BLaER1 treated with 17β-estradiol and CSF1 and Interleukin-3, amounts not matched to agents 10 nM and 100 nM (cell line): ENCODE data around the gene DIP2C.
"Not testable (repeated sequence)": the region's sequence is repeated elsewhere in the genome, so short reads cannot be mapped to it uniquely, and the experiment has no call there.

Experiments
- H3K27ac ChIP-seq, 11 experiments: shearing (Covaris generic); formaldehyde crosslinking; 2 replicates each; pipeline ENCODE4 v1.8.1; 2022
- H3K27me3 ChIP-seq, 11 experiments: shearing (Covaris generic); formaldehyde crosslinking; 2 replicates each; pipeline ENCODE4 v1.8.1; 2022
- H3K36me3 ChIP-seq, 11 experiments: shearing (Covaris generic); formaldehyde crosslinking; 2 replicates each; pipeline ENCODE4 v1.8.1; 2022
- H3K4me1 ChIP-seq, 10 experiments: shearing (Covaris generic); formaldehyde crosslinking; 2 replicates each; pipeline ENCODE4 v1.8.1; 2022
- H3K4me2 ChIP-seq, 11 experiments: shearing (Covaris generic); formaldehyde crosslinking; 2 replicates each; pipeline ENCODE4 v1.8.1; 2022
- H3K4me3 ChIP-seq, 10 experiments: shearing (Covaris generic); formaldehyde crosslinking; 2 replicates each; pipeline ENCODE4 v1.8.1; 2022
- H3K9ac ChIP-seq, 11 experiments: shearing (Covaris generic); formaldehyde crosslinking; 2 replicates each; pipeline ENCODE4 v1.8.1; 2022
- H3K9me3 ChIP-seq, 11 experiments: shearing (Covaris generic); formaldehyde crosslinking; replicated peaks in 1 of 11; 2 replicates each; pipeline ENCODE4 v1.8.1; 2022
- H4K20me1 ChIP-seq, 11 experiments: shearing (Covaris generic); formaldehyde crosslinking; 2 replicates each; pipeline ENCODE4 v1.8.1; 2022
- Cebpa-rat ChIP-seq, 11 experiments: shearing (Covaris generic); IDR thresholded peaks; 2 replicates each; pipeline ENCODE4 v1.8.1; 2022

The DIP2C gene

DNA sequence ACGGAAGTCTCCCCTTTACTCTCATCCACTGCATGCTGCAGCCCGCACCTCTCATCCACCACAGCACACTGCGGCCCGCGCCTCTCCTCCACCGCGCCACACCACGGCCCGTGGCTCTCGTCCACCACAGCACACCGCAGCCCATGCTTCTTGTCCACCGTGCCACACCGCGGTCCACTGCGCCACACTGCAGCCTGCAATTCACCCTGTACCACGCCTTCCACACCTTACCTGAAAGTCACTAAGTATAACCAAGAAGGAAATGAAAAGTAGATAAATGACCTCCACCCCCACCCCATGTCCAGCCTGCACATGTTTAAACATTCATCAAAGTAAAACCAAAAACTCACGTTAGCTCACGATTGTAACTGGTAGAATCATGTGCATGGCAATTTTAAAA is 176.1 kb downstream of the DIP2C start:
- H3K4me1 ChIP-seq = peaks cover 5 to 73% (median 43%) of the 10 kb centered on the region in 10 experiments; a peak in 18 of 20 replicates
- no peak overlapping the region for H3K9ac ChIP-seq
- peaks cover 0 to 7% (median 0%) of the 10 kb centered on the region in 11 experiments; a peak in 1 of 22 replicates for H3K36me3 ChIP-seq
- no peak overlapping the region for H3K27ac ChIP-seq
- H4K20me1 ChIP-seq = peaks cover 0 to 94% (median 70%) of the 10 kb centered on the region in 11 experiments; a peak in 17 of 22 replicates
- no peaks in the 10 kb centered on the region for H3K9me3 ChIP-seq
- H3K27me3 ChIP-seq = peaks cover 0 to 54% (median 22%) of the 10 kb centered on the region in 11 experiments; a peak in 16 of 22 replicates
- no peak for TF ChIP-seq Cebpa-rat (IDR thresholded peaks at IDR 0.05)
- peak overlapping the region in 6 of 11 experiments; percentile 32 to 86 (median 74); a peak in 10 of 22 replicates for H3K4me2 ChIP-seq
- no peak overlapping the region for H3K4me3 ChIP-seq

DNA sequence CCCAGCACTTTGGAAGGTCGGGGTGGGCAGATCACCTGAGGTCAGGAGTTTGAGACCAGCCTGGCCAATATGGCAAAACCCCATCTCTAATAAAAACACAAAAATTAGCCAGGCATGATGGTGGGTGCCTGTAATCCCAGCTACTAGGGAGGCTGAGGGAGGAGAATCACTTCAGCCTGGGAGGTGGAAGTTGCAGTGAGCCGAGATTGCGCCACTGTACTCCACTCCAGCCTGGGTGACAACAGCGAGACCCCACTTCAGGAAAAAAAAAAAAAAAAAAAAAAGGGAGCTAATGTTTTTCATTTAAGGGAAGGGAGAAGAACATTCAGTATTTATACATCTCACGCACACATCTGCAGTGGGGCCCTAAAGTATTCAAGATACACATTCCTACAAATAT is 176.8 kb downstream of the DIP2C start:
- H3K27ac ChIP-seq = not testable (repeated sequence)
- Histone ChIP-seq H3K4me1 (peaks cover 5 to 69% (median 43%) of the 10 kb centered on the region in 10 experiments; a peak in 18 of 20 replicates), H3K4me2 (peak overlapping the region in 2 of 11 experiments; percentile 29 to 46; a peak in 2 of 22 replicates)

DNA sequence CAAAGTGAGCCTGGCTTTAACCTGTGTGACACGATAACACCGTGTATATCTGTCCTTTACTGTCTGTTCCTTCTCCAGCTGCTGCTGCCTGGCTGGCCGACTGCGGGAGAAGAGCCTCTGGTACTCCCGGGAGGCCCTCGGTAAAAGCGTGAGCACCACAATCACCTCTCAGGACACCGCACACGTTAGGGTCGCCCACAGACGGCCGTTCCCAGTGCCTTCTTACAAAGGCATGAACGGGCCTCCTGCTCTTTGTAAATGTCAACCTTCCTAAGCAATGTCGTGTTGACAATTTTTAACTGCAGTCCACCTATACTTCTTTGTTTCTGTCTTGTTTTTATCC is 177.6 kb downstream of the DIP2C start:
- Histone ChIP-seq H3K27me3 (peaks cover 0 to 48% (median 22%) of the 10 kb centered on the region in 11 experiments; a peak in 16 of 22 replicates), H3K36me3 (peaks cover 0 to 15% (median 0%) of the 10 kb centered on the region in 11 experiments; a peak in 2 of 22 replicates), H3K4me2 (peak overlapping the region in 6 of 11 experiments; percentile 9 to 56 (median 34); a peak in 9 of 22 replicates), H3K4me1 (peaks cover 5 to 64% (median 43%) of the 10 kb centered on the region in 10 experiments; a peak in 18 of 20 replicates), H3K27ac (no peak overlapping the region), H3K4me3 (no peak overlapping the region), H3K9me3 (no peaks in the 10 kb centered on the region), H4K20me1 (peaks cover 0 to 94% (median 65%) of the 10 kb centered on the region in 11 experiments; a peak in 17 of 22 replicates), H3K9ac (no peak overlapping the region)
- TF ChIP-seq Cebpa-rat (IDR thresholded peaks at IDR 0.05) = no peak

More for the DNA sequence above, 176.8 kb downstream of the DIP2C start:
- H3K9me3 ChIP-seq, H3K36me3 ChIP-seq, H3K9ac ChIP-seq, H3K4me3 ChIP-seq: not testable (repeated sequence)
- H4K20me1 ChIP-seq = peaks cover 0 to 94% (median 63%) of the 10 kb centered on the region in 11 experiments; a peak in 17 of 22 replicates
- H3K27me3 ChIP-seq = peaks cover 0 to 48% (median 22%) of the 10 kb centered on the region in 11 experiments; a peak in 16 of 22 replicates

DNA sequence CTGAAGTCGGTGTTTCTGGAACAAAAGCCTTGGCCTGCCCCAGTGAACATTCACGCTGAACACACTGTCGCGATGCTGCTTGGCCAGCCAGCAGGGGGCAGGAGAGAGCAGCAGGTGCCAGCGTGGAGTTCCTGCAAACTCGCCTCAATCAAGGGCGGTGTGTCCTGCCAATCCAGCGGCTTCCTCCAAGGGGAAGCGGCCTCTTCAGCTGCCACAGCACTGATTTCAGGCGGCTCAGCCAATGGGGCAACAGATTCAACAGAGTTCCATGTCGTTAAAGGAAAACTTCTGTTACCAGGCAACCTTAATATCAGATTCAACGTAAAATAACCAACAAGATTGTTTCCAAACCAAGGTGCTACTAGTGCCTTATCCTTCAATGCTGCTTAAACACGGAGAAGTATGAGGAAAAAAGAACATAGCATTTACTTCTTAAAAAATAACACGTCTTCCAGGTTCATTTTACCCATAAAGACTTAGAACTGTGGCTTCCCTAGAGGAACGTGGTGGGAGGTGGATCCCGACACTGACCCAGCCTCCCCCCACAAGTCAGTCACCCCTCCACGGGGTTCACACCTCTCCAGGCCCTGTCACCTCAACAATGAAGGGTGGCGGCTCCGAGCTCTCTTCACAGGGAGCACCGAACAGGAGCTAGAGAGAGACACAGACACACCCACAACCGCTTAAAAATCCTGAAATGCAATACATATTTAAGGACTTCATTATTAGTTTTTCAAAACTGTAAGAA is 178.2 kb downstream of the DIP2C start:
- no peak overlapping the region for H3K27ac ChIP-seq
- H3K4me2 ChIP-seq = peak overlapping the region in 8 of 11 experiments; percentile 7 to 56 (median 27); a peak in 14 of 22 replicates
- H3K9me3 ChIP-seq = no peaks in the 10 kb centered on the region
- H3K4me1 ChIP-seq = peaks cover 5 to 70% (median 49%) of the 10 kb centered on the region in 10 experiments; a peak in 18 of 20 replicates
- no peak overlapping the region for H3K4me3 ChIP-seq
- H3K36me3 ChIP-seq = peaks cover 0 to 17% (median 0%) of the 10 kb centered on the region in 11 experiments; a peak in 2 of 22 replicates
- peaks cover 0 to 48% (median 22%) of the 10 kb centered on the region in 11 experiments; a peak in 16 of 22 replicates for H3K27me3 ChIP-seq
- peaks cover 0 to 98% (median 66%) of the 10 kb centered on the region in 11 experiments; a peak in 17 of 22 replicates for H4K20me1 ChIP-seq
- no peak for TF ChIP-seq Cebpa-rat (IDR thresholded peaks at IDR 0.05)
- no peak overlapping the region for H3K9ac ChIP-seq

DNA sequence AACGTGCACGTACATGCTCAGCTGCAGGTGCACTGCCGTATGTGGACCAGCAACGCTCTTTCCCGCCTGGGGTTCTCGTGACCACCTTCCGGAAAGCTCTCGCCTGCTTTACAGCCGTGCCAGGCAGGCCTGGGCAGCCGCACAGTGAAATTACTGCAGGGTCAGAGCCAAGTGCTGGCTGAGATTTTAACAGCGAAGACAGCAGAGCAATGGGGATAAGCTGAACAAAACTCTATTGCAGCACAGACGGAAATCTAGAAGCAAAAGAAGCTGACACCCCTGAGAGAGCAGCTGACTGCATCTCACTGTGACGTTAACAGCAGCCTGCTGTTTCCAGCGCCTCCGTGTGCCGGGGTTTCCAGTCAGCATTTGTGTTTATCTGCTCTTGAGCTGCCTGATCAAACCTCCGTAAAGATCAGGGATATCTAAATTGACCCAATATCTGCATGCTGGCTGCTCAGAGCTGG is 179.0 kb downstream of the DIP2C start:
- Histone ChIP-seq H3K36me3 (peaks cover 0 to 17% (median 0%) of the 10 kb centered on the region in 11 experiments; a peak in 2 of 22 replicates), H3K27me3 (peaks cover 0 to 42% (median 22%) of the 10 kb centered on the region in 11 experiments; a peak in 16 of 22 replicates), H3K9me3 (no peaks in the 10 kb centered on the region), H3K9ac (no peak overlapping the region), H3K4me2 (peak overlapping the region in 8 of 11 experiments; percentile 8 to 56 (median 27); a peak in 12 of 22 replicates), H3K27ac (no peak overlapping the region), H3K4me1 (peaks cover 2 to 71% (median 50%) of the 10 kb centered on the region in 10 experiments; a peak in 18 of 20 replicates), H4K20me1 (peaks cover 0 to 100% (median 63%) of the 10 kb centered on the region in 11 experiments; a peak in 18 of 22 replicates), H3K4me3 (no peak overlapping the region)
- TF ChIP-seq Cebpa-rat (IDR thresholded peaks at IDR 0.05) = no peak

DNA sequence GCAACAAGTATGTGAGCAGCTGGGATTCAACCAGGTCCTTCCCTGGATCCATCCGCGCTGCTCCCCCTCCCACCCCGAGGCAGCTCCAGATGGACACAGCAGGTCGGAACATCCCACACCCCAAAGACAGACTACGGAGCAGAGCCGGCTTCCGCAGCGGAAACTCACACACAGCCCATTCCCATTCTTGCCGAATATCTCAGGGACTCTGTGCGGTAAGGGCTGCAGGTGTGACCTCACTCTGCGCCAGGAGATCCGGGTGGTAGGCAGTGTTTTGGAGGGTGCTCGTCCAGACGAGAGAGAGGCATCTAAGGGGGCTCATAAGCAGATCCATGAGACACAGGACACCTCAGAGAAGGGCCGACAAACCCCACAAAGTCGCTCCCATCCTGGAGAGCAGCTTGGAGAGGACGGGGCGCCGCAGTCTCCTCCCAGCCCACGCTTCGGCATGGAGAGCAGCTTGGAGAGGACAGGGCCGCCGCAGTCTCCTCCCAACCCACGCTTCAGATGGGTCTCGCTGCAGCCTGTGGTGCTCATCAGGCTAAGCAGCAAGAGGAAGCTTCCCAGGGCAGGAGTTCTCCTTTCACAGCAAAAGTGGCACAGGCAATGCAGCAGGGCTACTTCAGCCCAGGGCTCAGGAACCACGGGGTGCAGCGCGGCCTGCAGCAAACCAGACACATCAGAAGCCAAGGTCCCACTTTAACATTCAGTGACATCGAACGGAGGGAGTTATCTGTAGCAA is 179.9 kb downstream of the DIP2C start:
- Histone ChIP-seq H4K20me1 (peaks cover 0 to 100% (median 64%) of the 10 kb centered on the region in 11 experiments; a peak in 18 of 22 replicates), H3K36me3 (peaks cover 0 to 17% (median 0%) of the 10 kb centered on the region in 11 experiments; a peak in 2 of 22 replicates), H3K4me3 (no peak overlapping the region), H3K27me3 (peaks cover 0 to 36% (median 21%) of the 10 kb centered on the region in 11 experiments; a peak in 16 of 22 replicates), H3K4me1 (peaks cover 0 to 71% (median 45%) of the 10 kb centered on the region in 10 experiments; a peak in 16 of 20 replicates), H3K9me3 (no peaks in the 10 kb centered on the region), H3K4me2 (peak overlapping the region in 4 of 11 experiments; percentile 25 to 56 (median 35); a peak in 4 of 22 replicates), H3K9ac (no peak overlapping the region), H3K27ac (no peak overlapping the region)
- TF ChIP-seq Cebpa-rat (IDR thresholded peaks at IDR 0.05) = no peak

DNA sequence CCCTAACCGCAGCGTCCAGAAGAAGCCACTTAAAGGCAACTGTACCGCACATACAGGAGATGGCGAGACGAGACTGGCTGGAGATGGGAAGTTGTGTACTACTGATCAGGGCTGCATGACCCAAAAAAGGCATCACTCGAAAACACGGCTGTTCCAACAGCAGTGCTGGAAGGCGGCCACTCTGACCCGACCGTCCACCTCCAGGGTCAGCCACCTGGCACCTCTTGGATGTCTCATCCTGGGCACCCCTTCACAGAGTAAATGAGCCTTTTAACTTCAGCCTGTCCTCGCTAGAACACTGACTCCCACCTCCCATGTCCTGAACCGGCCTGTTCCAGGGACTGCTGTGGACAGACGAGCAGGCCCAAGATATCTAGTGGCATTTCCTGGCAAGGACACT is 180.7 kb downstream of the DIP2C start:
- H3K9me3 ChIP-seq = no peaks in the 10 kb centered on the region
- peaks cover 0 to 69% (median 37%) of the 10 kb centered on the region in 10 experiments; a peak in 16 of 20 replicates for H3K4me1 ChIP-seq
- no peak overlapping the region for H3K27ac ChIP-seq
- H3K36me3 ChIP-seq = peaks cover 0 to 17% (median 0%) of the 10 kb centered on the region in 11 experiments; a peak in 2 of 22 replicates
- H3K9ac ChIP-seq = no peak overlapping the region
- H4K20me1 ChIP-seq = peaks cover 0 to 100% (median 59%) of the 10 kb centered on the region in 11 experiments; a peak in 18 of 22 replicates
- H3K27me3 ChIP-seq = peaks cover 0 to 28% (median 15%) of the 10 kb centered on the region in 11 experiments; a peak in 15 of 22 replicates
- H3K4me2 ChIP-seq = no peak overlapping the region
- no peak for TF ChIP-seq Cebpa-rat (IDR thresholded peaks at IDR 0.05)
- no peak overlapping the region for H3K4me3 ChIP-seq

DNA sequence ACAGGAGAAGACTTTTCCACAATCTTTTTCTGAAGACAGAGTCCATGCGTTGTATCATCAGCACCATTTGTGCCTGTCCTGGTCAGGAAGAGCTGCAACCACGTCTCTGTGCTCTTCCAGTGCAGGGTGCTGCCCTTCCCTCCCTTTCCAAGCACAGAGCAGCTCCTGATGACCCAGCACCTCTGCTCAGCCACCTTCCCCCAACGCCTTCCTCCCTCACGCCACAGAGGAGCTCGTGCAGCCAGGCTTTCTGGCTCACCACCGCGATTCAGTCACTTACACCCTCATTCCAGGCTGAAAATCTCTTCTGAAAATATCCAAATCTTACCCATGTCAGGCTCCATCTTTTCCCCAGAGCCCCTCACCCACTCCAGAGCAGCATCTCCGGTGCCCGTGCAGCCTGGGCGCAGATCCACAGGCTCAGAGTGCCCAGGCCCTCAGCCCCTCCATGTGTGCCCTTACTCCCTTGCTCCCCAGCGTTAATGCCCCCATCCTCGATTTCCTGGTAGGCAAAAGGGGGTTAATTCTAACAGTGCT is 181.5 kb downstream of the DIP2C start:
- H3K4me3 ChIP-seq = no peak overlapping the region
- no peak for TF ChIP-seq Cebpa-rat (IDR thresholded peaks at IDR 0.05)
- H3K27ac ChIP-seq = no peak overlapping the region
- peaks cover 0 to 100% (median 57%) of the 10 kb centered on the region in 11 experiments; a peak in 18 of 22 replicates for H4K20me1 ChIP-seq
- H3K27me3 ChIP-seq = peaks cover 0 to 21% (median 13%) of the 10 kb centered on the region in 11 experiments; a peak in 15 of 22 replicates
- H3K4me1 ChIP-seq = peaks cover 0 to 68% (median 34%) of the 10 kb centered on the region in 10 experiments; a peak in 16 of 20 replicates
- no peaks in the 10 kb centered on the region for H3K9me3 ChIP-seq
- no peak overlapping the region for H3K9ac ChIP-seq
- H3K4me2 ChIP-seq = no peak overlapping the region
- peaks cover 0 to 17% (median 0%) of the 10 kb centered on the region in 11 experiments; a peak in 2 of 22 replicates for H3K36me3 ChIP-seq
